Keratinocyte (primary cell): ENCODE results near the gene NMT1. TPM values are rescaled to one million over a fixed set of nuclear protein-coding genes. Genes with fewer than 3 reads are reported as not detected.

Experiments
- DNase-seq: peaks from one replicate; pipeline ENCODE4 v3.0.0-alpha.2; 2011; ENCODE audit warnings: low read depth, missing footprints, low spot score
- FAIRE-seq: peaks from 2 replicates; lab custom pipeline; 2011; peaks lifted over from hg19 to GRCh38; lab: Jason Lieb, UNC
- H2AFZ ChIP-seq: 2 replicates; pipeline ENCODE4 v1.6.0; 2012; ENCODE audit warnings: low read length, control low read depth, inconsistent platforms; ENCODE audit not compliant: control insufficient read depth
- H3K27ac ChIP-seq: 2 replicates; pipeline ENCODE4 v1.5.1; 2011; ENCODE audit warnings: low read length; ENCODE audit not compliant: control insufficient read depth, insufficient read depth
- H3K27me3 ChIP-seq: 3 replicates; pipeline ENCODE4 v1.6.0; 2011; ENCODE audit warnings: low read length; ENCODE audit not compliant: control insufficient read depth, insufficient read depth; ENCODE audit errors: extremely low read depth
- H3K36me3 ChIP-seq, 2 experiments: 2 replicates in 1 of 2; 3 replicates in 1 of 2; pipeline ENCODE4 v1.5.1; 2011; ENCODE audit warnings: low read length in 2 of 2, mild to moderate bottlenecking in 1 of 2; ENCODE audit not compliant: control insufficient read depth in 2 of 2, insufficient read depth in 2 of 2; ENCODE audit errors: extremely low read depth in 1 of 2
- H3K4me1 ChIP-seq: 3 replicates; pipeline ENCODE4 v1.5.1; 2011; ENCODE audit warnings: low read length; ENCODE audit not compliant: control insufficient read depth, insufficient read depth; ENCODE audit errors: extremely low read depth
- H3K4me2 ChIP-seq: 3 replicates; pipeline ENCODE4 v1.6.0; 2011; ENCODE audit warnings: low read depth, low read length; ENCODE audit not compliant: control insufficient read depth, insufficient read depth; ENCODE audit errors: extremely low read depth
- H3K4me3 ChIP-seq, 3 experiments: fragments of 200-600 bp in 1 of 3; sonication (generic) in 1 of 3; 2 replicates in 2 of 3; 3 replicates in 1 of 3; pipeline ENCODE4 v1.5.1; 2011 to 2016; ENCODE audit warnings: low read length in 3 of 3, mild to moderate bottlenecking in 3 of 3, control low read depth in 2 of 3, inconsistent platforms in 1 of 3, low read depth in 1 of 3, mixed read lengths in 1 of 3, mixed run types in 1 of 3, moderate library complexity in 1 of 3; ENCODE audit not compliant: control insufficient read depth in 2 of 3, insufficient read depth in 2 of 3; ENCODE audit errors: extremely low read depth in 1 of 3
- H3K79me2 ChIP-seq: 2 replicates; pipeline ENCODE4 v1.6.0; 2012; ENCODE audit warnings: low read length; ENCODE audit not compliant: control insufficient read depth, insufficient read depth
- H3K9ac ChIP-seq: 3 replicates; pipeline ENCODE4 v1.6.0; 2011; ENCODE audit warnings: low read length; ENCODE audit not compliant: control insufficient read depth, insufficient read depth; ENCODE audit errors: extremely low read depth
- H3K9me1 ChIP-seq: 3 replicates; pipeline ENCODE4 v1.6.0; 2011; ENCODE audit warnings: low read length; ENCODE audit not compliant: control insufficient read depth, insufficient read depth; ENCODE audit errors: extremely low read depth
- H3K9me3 ChIP-seq: 2 replicates; pipeline ENCODE4 v1.5.1; 2012; ENCODE audit warnings: low read depth, low read length; ENCODE audit not compliant: control insufficient read depth
- H4K20me1 ChIP-seq: 3 replicates; pipeline ENCODE4 v1.6.0; 2011; ENCODE audit warnings: low read length; ENCODE audit not compliant: control insufficient read depth, insufficient read depth; ENCODE audit errors: extremely low read depth
- CTCF ChIP-seq, 3 experiments: IDR thresholded peaks in 1 of 3; conservative IDR thresholded peaks in 1 of 3; optimal IDR thresholded peaks in 1 of 3; 2 replicates in 2 of 3; 3 replicates in 1 of 3; pipeline versions ENCODE3 to v1.5.1; 2011; ENCODE audit warnings: low read length in 3 of 3, mild to moderate bottlenecking in 3 of 3, moderate library complexity in 2 of 3, control low read depth in 1 of 3, inconsistent platforms in 1 of 3; ENCODE audit not compliant: insufficient read depth in 2 of 3; ENCODE audit errors: extremely low read depth in 1 of 3
- EZH2 ChIP-seq: IDR thresholded peaks from one replicate; pipeline ENCODE4 v1.6.1; 2012; ENCODE audit warnings: inconsistent platforms, mild to moderate bottlenecking, low read length, moderate library complexity
- dilution Hi-C: fragments of 300-500 bp; cut with MboI; formaldehyde crosslinking; loops from one replicate; pipeline ENCODE4 v1.7.0; 2020; ENCODE audit warnings: low sequenced_read_pairs; ENCODE audit not compliant: extremely low pct_ligation_motif_present
- polyA plus RNA-seq, 5 experiments: library from polyadenylated mRNA; depleted of rRNA in 3 of 5; stranded (reverse) in 3 of 5; stranded (forward) in 1 of 5; unstranded in 1 of 5; fragments of >200 nt; gene quantifications; 1 replicate in 1 of 5; 2 replicates in 3 of 5; 3 replicates in 1 of 5; pipeline versions ENCODE4 v1.2.1 to v1.2.3, GENCODE V29; 2011 to 2012; ENCODE audit warnings: missing spikeins in 2 of 5, low read depth in 1 of 5, low replicate concordance in 1 of 5

The NMT1 gene
- polyA plus RNA-seq, 1 donor (not counting 4 experiments of a cell fraction or from before 2014, with no cell fraction given), result 101 TPM

- FAIRE-seq (no peak), DNase-seq (no peak)
- H3K9me1 ChIP-seq, result no peaks in the 10 kb centered on the region
- H3K4me3 ChIP-seq, result no peak overlapping the region
- H3K4me2 ChIP-seq, result no peak overlapping the region
- no peaks in the 10 kb centered on the region for H3K27me3 ChIP-seq
- dilution Hi-C loops, result no loop called here
- H3K36me3 ChIP-seq, result peaks cover 41 to 46% of the 10 kb centered on the region in 2 experiments
- peaks cover 4% of the 10 kb centered on the region for H3K79me2 ChIP-seq
- peaks cover 20% of the 10 kb centered on the region for H3K4me1 ChIP-seq
- H3K27ac ChIP-seq, result no peak overlapping the region
- TF ChIP-seq EZH2, result no peak
- no peak for TF ChIP-seq CTCF (optimal IDR thresholded peaks at IDR 0.05 in 1 of 3, IDR thresholded peaks at IDR 0.05 in 1 of 3, conservative IDR thresholded peaks at IDR 0.05 in 1 of 3; ENCODE audit: extremely low read depth in 1 of 3, insufficient read depth in 2 of 3, low read length in 3 of 3)
- no peaks in the 10 kb centered on the region for H4K20me1 ChIP-seq
- H2AFZ ChIP-seq, result no peak overlapping the region
- H3K9me3 ChIP-seq, result peaks cover 4% of the 10 kb centered on the region
- H3K9ac ChIP-seq, result no peak overlapping the region
Measured at GRCh38 chr17:45088741-45089140, 27.6 kb downstream of the NMT1 start.

DNA sequence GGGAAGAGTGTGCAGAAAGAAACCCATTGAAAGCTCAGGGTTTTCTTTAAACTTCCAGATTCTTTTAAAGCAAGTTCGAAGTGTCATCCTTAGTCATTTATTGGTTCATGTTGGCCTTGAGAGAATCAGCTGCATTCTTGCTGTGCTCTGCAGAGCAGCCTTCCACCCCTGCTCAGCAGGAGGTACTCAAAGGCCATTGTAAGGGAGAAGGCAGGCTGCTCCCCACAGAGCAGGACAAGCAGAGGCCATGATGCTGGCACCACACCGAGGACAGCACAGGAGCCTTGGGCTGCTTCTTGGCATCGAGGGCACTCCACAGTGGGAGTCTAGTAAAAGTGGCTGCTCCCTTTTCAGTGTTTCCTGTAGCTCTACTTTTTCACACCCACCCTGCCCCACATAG lies 29.6 kb downstream of the NMT1 start:
- H2AFZ ChIP-seq, result no peak overlapping the region
- no peak overlapping the region for H3K27ac ChIP-seq
- DNase-seq, result no peak
- peaks cover 4% of the 10 kb centered on the region for H3K79me2 ChIP-seq
- no peak for FAIRE-seq
- dilution Hi-C loops, result no loop called here
- H3K9me3 ChIP-seq, result peaks cover 4% of the 10 kb centered on the region
- H4K20me1 ChIP-seq, result no peaks in the 10 kb centered on the region
- H3K27me3 ChIP-seq, result no peaks in the 10 kb centered on the region
- H3K4me2 ChIP-seq, result no peak overlapping the region
- H3K9ac ChIP-seq, result no peak overlapping the region
- peaks cover 23% of the 10 kb centered on the region for H3K4me1 ChIP-seq
- H3K9me1 ChIP-seq, result no peaks in the 10 kb centered on the region
- peaks cover 44 to 45% of the 10 kb centered on the region in 2 experiments for H3K36me3 ChIP-seq
- TF ChIP-seq EZH2, result no peak
- no peak overlapping the region for H3K4me3 ChIP-seq
